Esophagus muscularis mucosa (tissue), 3 donors: Measurements from ENCODE around the gene FAM171A1.

Experiments
- POLR2A ChIP-seq: fragments of 450-650 bp; IDR thresholded peaks from one replicate; pipeline ENCODE4 v1.6.1; 2017; ENCODE audit warnings: antibody characterized with exemption, moderate library complexity, mild to moderate bottlenecking, low read depth
- POLR2AphosphoS5 ChIP-seq, 2 donors: sonication (generic); formaldehyde crosslinking; IDR thresholded peaks; one replicate each; pipeline ENCODE4 v1.6.1; 2017; ENCODE audit warnings: antibody characterized with exemption in 2 of 2
- TF ChIP-seq, protein P1 (sequence below), 3 experiments: fragments of 200-600 bp in 2 of 3; fragments of 450-650 bp in 1 of 3; sonication (generic) in 2 of 3; IDR thresholded peaks; one replicate each; pipeline ENCODE4 v1.5.1; 2017 to 2019; ENCODE audit warnings: antibody characterized with exemption in 3 of 3, mild to moderate bottlenecking in 2 of 3, moderate library complexity in 1 of 3

- TF ChIP-seq, protein P1, sequence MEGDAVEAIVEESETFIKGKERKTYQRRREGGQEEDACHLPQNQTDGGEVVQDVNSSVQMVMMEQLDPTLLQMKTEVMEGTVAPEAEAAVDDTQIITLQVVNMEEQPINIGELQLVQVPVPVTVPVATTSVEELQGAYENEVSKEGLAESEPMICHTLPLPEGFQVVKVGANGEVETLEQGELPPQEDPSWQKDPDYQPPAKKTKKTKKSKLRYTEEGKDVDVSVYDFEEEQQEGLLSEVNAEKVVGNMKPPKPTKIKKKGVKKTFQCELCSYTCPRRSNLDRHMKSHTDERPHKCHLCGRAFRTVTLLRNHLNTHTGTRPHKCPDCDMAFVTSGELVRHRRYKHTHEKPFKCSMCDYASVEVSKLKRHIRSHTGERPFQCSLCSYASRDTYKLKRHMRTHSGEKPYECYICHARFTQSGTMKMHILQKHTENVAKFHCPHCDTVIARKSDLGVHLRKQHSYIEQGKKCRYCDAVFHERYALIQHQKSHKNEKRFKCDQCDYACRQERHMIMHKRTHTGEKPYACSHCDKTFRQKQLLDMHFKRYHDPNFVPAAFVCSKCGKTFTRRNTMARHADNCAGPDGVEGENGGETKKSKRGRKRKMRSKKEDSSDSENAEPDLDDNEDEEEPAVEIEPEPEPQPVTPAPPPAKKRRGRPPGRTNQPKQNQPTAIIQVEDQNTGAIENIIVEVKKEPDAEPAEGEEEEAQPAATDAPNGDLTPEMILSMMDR (IDR thresholded peaks at IDR 0.05): no peak
- TF ChIP-seq POLR2AphosphoS5 (IDR thresholded peaks at IDR 0.05) (no peak), POLR2A (no peak)
Observed at GRCh38 chr10:15259136-15259535, 112.0 kb downstream of the FAM171A1 start.
